Type B pancreatic cell (in vitro differentiated cells): ENCODE results near the gene NRIP3. TPM values are rescaled to one million over a fixed set of nuclear protein-coding genes. Genes with fewer than 3 reads are reported as not detected.

Experiments
- DNase-seq: peaks from one replicate; pipeline ENCODE4 v3.0.0; 2021; ENCODE audit warnings: mixed read lengths; ENCODE audit not compliant: unreplicated experiment; ENCODE audit errors: extremely low spot score
- H3K27ac Mint-ChIP-seq: 2 replicates; pipeline ENCODE4 v1.8.0; 2021; ENCODE audit warnings: mild to moderate bottlenecking, mixed read lengths
- H3K27me3 Mint-ChIP-seq: 2 replicates; pipeline ENCODE4 v1.8.0; 2021; ENCODE audit warnings: mixed read lengths
- H3K36me3 Mint-ChIP-seq: 2 replicates; pipeline ENCODE4 v1.8.0; 2021; ENCODE audit warnings: mixed read lengths
- H3K4me1 Mint-ChIP-seq: one replicate; pipeline ENCODE4 v1.8.0; 2021; ENCODE audit warnings: mixed read lengths; ENCODE audit not compliant: unreplicated experiment
- H3K4me3 Mint-ChIP-seq: 2 replicates; pipeline ENCODE4 v1.8.0; 2021; ENCODE audit warnings: mild to moderate bottlenecking, mixed read lengths
- H3K9me3 Mint-ChIP-seq: 2 replicates; pipeline ENCODE4 v1.8.0; 2021; ENCODE audit warnings: mixed read lengths
- CTCF ChIP-seq: fragments of 200-600 bp; sonication (generic); conservative IDR thresholded peaks from 2 replicates; pipeline ENCODE4 v1.5.0; 2021; ENCODE audit warnings: antibody characterized with exemption, mild to moderate bottlenecking
- total RNA-seq: library from RNA; stranded (reverse); gene quantifications from 2 replicates; pipeline ENCODE4 v1.2.1, GENCODE V29; 2021; ENCODE audit warnings: low replicate concordance

The NRIP3 gene
- total RNA-seq, 1 donor from 2014 or later, result 0.92 TPM

DNA sequence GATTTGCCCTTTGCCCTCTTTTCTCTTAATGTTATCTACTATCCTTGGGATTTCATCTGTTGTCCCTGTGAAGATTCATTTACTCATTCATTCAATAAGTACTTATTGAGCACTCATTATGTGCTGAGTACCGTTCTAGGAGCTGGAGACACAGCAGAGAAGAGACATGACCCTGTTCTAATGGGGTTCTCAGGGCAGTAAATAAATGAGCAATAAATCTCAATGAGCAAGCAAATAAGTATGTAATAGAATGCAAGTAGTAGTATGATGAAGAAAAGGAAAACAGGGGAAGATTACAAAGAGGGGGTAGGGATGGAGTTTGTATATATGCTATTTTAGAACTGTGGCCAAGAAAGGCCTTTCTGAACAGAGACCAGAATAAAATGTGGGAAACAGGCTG lies 34.2 kb upstream of the NRIP3 start:
- TF ChIP-seq CTCF, result no peak
- H3K9me3 Mint-ChIP-seq, result no peaks in the 10 kb centered on the region
- H3K27ac Mint-ChIP-seq, result no peak overlapping the region
- no peak for DNase-seq
- peaks cover 3% of the 10 kb centered on the region for H3K4me1 Mint-ChIP-seq
- no peaks in the 10 kb centered on the region for H3K36me3 Mint-ChIP-seq
- no peaks in the 10 kb centered on the region for H3K27me3 Mint-ChIP-seq
- no peak overlapping the region for H3K4me3 Mint-ChIP-seq

GRCh38 chr11:9037046-9037780 lies 33.4 kb upstream of the NRIP3 start:
- peaks cover 3% of the 10 kb centered on the region for H3K4me1 Mint-ChIP-seq
- TF ChIP-seq CTCF, result no peak

GRCh38 chr11:9030601-9031000 lies 26.8 kb upstream of the NRIP3 start:
- no peaks in the 10 kb centered on the region for H3K4me1 Mint-ChIP-seq
- H3K4me3 Mint-ChIP-seq, result no peak overlapping the region
- TF ChIP-seq CTCF, result no peak
- H3K27me3 Mint-ChIP-seq, result peaks cover 4% of the 10 kb centered on the region
- H3K36me3 Mint-ChIP-seq, result no peaks in the 10 kb centered on the region
- no peak for DNase-seq
- no peak overlapping the region for H3K27ac Mint-ChIP-seq
- H3K9me3 Mint-ChIP-seq, result no peaks in the 10 kb centered on the region

More at GRCh38 chr11:9037046-9037780, 33.4 kb upstream of the NRIP3 start:
- Mint-ChIP-seq H3K27ac (no peak overlapping the region), H3K36me3 (no peaks in the 10 kb centered on the region), H3K27me3 (no peaks in the 10 kb centered on the region), H3K4me3 (no peak overlapping the region), H3K9me3 (no peaks in the 10 kb centered on the region)
- DNase-seq, result no peak

- H3K27ac Mint-ChIP-seq, result no peak overlapping the region
- H3K4me1 Mint-ChIP-seq, result no peaks in the 10 kb centered on the region
- DNase-seq, result no peak
- no peak for TF ChIP-seq CTCF
- H3K36me3 Mint-ChIP-seq, result no peaks in the 10 kb centered on the region
- H3K4me3 Mint-ChIP-seq, result no peak overlapping the region
- H3K27me3 Mint-ChIP-seq, result peaks cover 7% of the 10 kb centered on the region
- no peaks in the 10 kb centered on the region for H3K9me3 Mint-ChIP-seq
These were observed 25.6 kb upstream of the NRIP3 start for GRCh38 chr11:9029422-9029821.

- H3K36me3 Mint-ChIP-seq, result no peaks in the 10 kb centered on the region
- no peak overlapping the region for H3K27ac Mint-ChIP-seq
- no peak overlapping the region for H3K4me3 Mint-ChIP-seq
- no peaks in the 10 kb centered on the region for H3K9me3 Mint-ChIP-seq
- H3K4me1 Mint-ChIP-seq, result no peaks in the 10 kb centered on the region
- DNase-seq, result no peak
- H3K27me3 Mint-ChIP-seq, result peaks cover 8% of the 10 kb centered on the region
- TF ChIP-seq CTCF, result no peak
These were observed 24.8 kb upstream of the NRIP3 start for GRCh38 chr11:9028581-9028980.
